Left forelimb (tissue), 1 donor: ENCODE measurements around the gene PLOD3.

Source experiments
- DNase-seq: peaks from one replicate; pipeline ENCODE4 v3.0.0-alpha.2; 2018; ENCODE audit warnings: low spot score

The PLOD3 gene

DNA sequence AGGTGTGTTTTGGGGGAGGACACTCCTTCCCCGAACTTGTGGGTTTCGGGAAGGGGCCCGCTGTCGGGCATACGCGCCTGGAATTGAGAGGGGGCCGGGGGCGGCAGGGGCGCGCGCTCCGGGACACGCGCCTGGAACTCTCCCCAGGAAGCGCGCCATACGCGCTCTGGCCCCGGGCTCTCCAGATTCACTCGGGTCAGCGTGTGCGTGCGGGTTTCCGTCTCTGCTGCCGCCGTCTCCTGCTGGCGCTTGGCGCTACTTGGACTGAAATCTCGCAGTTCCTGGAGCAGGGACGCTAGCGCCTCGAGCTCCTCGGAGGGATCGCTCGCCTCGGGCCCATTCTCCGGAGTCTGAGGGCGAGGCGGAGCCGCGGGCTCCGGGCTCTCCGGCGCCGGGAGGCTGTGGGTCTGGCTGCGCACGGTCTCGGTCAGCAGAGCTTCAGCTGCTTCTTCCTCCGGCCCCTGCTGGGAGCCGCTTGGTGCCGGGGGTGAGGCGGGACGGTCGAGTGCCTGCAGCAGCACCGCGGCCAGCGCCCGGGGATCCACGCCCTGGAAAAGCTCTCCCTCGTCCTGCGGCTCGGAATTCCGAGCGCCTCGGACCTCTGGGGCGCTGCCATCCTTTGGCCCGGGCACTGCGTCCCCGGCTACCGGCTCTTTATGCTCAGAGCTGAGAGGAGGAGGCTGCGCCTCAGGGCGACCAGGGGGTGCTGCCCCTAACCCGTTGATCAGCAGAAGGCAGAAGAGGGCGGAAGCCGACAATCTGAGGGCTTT, 53.1 kb downstream of the PLOD3 start:
- no peak for DNase-seq

- DNase-seq = no peak
These were observed 53.9 kb downstream of the PLOD3 start for GRCh38 chr7:101163279-101164070.

- DNase-seq = no peak
These were observed 54.7 kb downstream of the PLOD3 start for GRCh38 chr7:101162551-101163278.

DNA sequence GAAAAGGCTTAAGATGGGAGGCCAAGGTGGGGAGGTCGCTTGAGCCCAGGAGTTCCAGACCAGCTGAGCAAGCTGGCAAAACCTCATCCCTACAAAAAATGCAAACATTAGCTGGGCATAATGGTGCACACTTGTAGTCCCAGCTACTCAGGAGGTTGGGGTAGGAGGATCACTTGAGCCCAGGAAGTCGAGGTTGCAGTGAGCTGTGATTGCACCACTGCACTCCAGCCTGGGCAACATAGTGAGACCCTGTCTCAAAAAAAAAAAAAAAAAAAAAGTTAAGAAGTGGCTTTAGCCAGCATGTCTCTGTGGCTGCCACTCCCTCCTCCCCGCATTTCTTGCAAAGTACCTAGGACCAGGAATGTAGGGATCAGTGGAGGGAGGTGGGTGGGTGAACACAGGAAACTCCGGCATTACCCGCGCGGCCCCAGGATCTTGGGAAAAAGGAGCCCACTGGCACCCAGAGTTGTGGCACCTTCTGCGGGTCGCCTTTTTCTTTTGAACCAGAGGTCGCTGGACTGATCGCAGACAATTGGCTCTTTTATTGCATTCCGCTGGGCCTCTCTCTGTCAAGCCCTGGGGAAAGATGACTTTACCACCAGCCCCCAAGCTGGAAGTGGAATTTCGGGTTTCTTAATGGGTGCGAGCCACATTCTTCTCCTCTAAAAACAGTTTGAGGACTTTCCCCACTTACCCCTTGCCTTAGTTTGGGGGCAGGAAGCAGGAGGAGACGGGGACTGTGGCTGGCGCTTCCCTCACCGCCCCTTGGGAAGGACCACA, 55.5 kb downstream of the PLOD3 start:
- no peak for DNase-seq

- DNase-seq = no peak
These were observed 56.5 kb downstream of the PLOD3 start for GRCh38 chr7:101160910-101161309.

DNA sequence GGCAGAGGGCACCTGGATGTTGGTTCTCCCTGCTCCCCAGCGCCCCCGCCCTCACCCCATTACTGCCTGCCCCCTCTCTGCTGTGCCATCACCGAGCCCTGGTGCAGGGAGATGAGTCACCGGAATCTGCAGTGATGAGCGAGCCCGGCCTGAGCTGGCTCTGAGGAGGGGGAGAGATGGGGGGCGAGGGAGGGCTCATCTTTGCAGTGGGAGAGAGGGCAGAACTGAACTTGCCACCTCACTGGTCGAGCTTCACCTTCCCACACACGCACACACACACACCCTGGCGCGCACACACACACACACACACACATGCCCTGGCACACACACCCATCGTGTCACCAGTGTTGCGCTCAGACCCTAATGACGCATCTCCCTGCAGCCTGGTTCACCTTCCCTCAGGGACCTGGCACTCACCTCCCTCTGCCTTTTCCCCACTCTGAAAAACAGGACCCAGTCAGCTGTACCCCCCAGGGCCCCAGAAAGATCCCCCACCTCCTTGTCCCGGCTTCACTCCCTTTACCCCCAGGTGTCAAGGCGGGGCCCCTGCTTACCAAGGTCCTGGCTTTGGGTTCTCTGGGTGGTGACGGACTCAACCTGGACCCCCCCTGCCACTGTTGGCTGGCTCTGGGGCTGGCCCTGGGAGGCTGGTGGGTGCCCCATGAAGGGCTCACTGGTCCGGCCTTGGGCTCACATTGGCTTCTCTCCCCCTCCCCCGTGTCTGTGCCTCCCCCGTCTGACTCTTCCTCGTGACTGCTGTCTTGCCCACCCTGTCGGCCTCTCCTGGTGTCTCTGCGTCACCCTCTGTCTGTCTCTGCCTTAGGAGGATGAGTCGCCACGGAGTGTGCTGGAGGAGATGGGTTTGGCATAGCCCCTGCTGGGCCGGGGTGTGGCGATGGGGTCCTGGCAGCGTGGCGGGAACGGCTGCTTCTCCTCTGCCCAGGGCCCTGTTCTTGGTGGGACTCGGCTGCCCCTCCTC, 57.4 kb downstream of the PLOD3 start:
- DNase-seq = no peak

- DNase-seq = no peak
These were observed 60.4 kb downstream of the PLOD3 start for GRCh38 chr7:101156866-101157589.

- no peak for DNase-seq
These were observed 61.1 kb downstream of the PLOD3 start for GRCh38 chr7:101156277-101156676.
